NCI-H2081 (cell line): ENCODE data around the gene ACTR5.

Experiments
- DNase-seq, 2 experiments: peaks; one replicate each; lab custom pipeline; 2025; lab: John Stamatoyannopoulos, UW

The ACTR5 gene

DNA sequence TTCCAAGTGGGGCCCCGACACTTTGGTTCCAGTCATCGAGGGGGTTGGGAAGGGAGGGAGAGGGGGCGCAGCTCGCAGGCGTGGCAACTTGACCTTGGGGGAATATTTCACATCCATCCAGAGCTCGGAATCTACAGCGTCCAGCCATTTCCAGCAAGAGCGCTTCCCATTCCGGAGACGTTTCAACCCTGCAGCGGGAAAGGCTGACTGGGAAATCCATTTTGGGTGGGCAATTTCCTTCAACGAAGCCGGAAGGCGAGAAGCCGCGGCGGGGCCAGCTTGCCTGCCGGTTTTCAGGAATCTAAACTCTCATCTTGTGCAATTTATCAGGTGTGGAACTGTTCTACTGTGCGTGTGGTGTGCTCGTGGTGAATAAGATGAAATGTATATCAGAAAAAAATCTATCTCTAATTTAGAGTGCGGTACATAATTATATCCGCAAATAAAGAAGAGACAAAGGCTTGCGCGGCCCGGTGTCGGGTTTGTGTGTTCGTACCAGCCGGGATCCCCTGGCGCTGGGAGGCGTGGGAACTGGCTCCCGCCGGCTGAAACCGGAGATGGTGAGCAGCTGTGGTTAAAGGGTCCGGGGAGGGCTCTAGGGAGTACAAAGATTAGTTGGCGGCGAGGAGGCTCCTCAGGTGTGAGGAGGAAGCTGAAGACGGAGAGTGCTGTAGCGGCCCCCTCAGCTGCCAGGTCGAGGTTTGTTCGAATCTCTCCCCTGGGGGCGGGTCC is 19.2 kb upstream of the ACTR5 start:
- DNase-seq = peak; percentile 31 to 46

DNA sequence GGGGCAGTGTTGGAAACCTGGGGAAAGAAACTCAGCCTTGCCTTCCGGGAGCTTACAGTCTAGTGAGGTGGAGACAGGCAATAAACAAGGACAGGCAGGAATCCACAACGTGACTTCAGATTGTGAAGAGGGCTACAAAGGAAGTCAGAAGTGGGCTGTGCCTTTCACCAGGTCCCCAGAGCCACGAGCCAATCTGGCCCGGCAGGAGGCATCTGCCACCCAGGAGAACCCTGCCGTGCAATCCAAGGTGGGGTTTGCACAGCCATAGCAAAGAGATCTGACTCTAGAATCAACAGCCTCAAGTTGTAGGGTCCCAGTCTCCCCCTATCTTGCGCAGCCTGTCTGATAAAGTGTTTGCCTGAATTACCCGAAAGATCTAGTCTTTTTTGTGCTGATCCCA is 18.5 kb upstream of the ACTR5 start:
- DNase-seq = no peak

DNA sequence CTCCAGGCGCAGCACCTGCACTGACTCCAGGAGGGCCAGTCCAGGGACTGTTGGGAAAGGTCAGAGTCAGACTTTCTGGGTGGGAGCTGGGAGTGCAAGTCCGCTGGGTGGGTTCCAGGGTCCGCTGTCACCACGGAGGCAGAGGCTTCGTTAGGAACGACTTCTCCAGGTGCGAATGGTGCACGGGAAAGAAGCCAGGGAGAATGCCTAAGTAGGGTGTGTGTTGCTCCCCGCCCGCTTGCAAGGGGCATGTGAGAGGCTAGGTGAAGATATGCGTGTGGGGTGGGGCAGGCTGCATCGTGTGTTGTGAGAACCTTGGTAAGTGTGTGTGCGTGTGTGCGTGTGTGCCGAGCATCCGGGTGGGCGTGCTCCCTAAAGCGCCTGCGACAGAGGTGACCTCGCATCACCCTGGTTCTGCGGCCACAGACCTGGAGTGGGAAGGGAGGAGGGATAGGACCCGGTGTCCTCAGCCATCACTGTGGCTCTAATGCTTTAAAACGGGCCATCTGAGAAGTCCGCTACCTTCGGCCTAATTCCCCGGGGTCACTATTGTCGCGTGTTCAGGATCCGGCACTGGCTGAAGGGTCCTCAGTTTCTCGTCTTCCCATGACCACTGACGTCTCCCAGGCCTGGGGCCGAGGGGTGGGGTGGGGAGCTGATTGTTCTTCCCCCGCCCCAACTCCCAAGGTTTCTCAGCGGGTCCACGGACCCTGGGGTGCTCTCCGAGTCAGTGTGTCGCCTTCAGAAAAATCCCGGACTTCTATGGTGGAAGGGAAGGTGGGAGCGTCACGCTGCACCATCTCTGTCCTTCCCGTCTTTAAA is 17.9 kb upstream of the ACTR5 start:
- no peak for DNase-seq

DNA sequence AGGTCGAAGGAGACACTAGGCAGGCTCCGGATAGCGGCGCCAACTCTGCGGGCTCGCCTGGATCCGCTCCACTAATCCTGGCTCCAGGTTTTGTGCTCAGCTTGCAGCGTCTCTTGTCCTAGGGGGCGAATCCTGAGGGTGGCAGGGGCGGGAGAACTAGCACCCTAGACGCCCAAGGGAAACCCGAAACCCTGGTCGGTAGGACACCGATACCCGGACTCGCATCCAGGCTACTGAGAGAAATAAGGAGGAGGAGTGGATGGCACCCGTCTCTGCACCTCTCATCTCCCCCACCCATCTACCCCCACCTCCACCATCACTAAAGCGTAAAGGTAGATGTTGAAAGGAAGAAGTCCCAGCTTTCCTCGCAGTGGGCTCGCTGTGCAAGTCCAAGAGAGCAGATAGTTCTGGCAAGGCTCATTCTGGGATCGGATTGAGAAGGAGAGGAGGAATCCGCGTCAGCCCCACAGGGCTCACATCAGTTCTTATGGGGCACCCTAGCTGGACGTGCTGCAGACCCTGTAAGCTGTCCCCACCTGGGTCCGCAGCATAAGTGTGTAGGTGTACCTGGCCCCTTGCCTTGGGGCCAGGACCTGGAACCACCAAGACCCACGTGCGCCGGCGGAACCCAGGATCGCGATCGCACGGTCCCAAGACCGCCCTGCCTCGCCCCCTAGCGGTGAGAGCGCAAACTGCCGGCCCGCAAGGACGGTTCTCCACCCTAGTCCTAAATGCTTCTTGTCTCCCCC is 17.1 kb upstream of the ACTR5 start:
- DNase-seq = peak; percentile 70 to 76

DNA sequence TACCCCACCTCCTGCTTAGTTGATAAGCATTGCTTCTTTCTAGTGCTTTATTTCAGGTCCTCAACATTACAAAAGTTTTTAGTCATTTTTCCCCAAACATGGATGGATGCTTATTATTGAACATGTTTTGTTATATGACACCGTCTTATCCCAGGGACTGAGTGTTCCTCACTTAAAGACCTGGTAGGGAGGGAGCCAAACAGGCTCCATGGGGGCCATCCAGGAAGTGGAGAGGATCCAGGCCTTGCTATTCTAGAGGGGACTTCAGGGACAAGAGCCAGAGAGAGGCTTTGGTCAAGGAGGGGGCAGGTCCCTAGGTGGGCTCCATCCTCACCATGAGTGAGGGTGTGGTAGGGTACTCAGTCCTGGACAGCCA is 16.5 kb upstream of the ACTR5 start:
- no peak for DNase-seq

DNA sequence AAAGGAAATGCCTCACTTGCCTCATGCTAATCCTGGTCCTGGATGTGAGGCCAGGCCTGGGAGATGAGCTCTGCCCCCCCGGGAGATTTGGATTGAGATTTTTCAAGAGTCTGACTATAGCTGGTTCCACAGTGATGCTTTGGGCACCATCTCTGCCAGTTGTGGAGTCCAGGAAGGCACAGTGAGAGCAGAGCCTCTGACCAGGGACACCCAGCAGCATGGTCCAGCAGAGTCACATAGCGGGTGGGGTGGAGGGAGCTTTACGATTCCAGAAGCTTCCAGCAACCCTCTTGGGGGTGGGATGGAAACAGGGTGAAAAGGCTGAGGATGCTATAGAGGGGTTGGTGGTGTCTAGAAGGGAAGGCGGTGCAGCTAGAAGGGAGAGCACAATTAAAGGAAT is 15.3 kb upstream of the ACTR5 start:
- DNase-seq = no peak

DNA sequence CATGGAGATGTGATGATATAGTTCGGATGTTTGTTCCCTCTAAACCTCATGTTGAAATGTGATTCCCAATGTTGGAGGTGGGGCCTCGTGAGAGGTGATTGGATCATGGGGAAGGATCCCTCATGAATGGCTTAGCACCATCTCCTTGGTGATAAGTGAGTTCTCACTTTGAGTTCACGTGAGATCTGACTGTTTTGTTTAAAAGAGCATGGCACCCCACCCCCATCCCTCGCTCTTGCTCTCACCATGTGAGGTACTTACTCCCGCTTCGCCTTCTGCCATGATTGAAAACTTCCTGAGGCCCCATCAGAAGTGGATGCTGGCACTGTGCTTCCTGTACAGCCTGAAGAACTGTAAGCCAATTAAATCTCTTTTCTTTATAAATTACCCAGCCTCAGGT is 13.1 kb upstream of the ACTR5 start:
- no peak for DNase-seq

DNA sequence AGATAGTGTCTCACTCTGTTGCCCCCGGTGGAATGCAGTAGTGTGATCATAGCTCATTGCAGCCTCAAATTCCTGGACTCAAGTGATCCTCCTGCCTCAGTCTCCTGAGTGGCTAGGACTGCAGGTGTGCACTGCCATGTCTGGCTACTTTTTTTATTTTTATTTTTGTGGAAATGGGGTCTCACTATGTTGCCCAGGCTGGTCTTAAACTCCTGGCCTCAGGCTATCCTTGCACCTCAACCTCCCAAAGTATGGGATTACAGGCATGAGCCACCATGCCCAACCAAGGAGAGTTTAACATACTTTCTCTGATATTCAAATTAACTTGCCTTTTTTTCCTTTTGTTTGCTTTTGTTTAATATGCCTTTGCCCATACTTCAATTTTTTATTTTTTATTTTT is 10.4 kb upstream of the ACTR5 start:
- DNase-seq = no peak

DNA sequence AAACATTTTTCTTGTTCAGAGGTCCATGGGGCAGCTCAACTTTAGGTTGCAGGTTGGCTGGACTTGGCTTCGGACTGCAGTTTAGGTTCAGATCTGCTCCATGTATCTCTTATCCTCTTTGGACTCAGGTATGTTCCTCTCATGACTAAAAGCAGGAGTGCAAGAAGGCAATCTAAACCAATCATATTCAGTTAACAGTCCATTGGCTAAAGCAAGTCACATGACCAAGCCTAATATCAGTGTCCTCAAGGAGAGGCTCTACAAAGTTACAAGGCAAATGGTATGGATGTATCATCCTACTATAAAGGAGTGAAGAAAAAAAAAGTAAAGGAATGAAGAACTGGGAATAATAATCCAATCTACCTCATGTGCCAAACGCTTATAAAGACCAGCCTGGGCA is 2.5 kb upstream of the ACTR5 start:
- no peak for DNase-seq

DNA sequence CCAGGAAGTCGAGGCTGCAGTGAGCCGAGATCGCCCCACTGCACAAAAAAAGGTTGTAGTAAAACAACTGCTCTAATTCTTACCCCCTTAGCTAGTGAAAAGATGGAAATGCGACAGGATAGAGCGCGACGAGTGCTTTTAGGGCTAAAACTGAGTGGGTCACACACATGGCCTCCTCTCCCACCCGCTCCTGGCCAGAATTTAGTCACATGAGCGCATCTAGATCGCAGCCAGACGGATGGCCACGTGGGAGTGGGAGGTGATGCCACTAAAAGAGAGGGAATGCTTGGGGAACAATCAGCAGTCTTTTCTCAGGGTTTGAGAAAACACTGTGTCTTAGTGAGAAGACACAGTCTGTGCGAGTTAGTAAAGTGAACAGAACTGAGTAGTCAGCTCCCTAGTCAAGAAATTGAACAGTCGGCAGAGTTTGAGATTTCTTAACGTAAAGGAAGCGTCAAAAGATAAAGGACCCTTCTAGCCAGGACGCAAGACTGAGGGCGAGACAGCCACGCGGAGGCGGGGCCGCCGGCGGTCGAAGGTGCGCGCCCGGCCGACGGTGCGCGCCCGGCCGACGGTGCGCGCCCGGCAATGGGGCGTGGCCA is 664 bp upstream of the ACTR5 start:
- no peak for DNase-seq

DNA sequence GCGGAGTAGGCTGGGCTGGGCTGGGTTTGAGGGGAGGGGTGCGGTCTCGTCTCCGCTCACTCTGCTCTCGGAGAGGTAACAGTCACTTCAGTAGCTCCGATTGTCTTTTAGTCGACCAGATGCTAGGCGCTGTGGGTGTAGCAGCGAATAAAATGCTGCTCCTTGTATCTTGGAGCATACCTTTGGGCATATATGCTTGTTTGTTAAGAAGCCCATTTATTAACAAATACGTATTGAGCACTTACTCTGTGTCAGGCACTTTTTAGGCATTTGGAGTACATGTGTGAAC is 545 bp downstream of the ACTR5 start:
- DNase-seq = peak; percentile 25 to 32

DNA sequence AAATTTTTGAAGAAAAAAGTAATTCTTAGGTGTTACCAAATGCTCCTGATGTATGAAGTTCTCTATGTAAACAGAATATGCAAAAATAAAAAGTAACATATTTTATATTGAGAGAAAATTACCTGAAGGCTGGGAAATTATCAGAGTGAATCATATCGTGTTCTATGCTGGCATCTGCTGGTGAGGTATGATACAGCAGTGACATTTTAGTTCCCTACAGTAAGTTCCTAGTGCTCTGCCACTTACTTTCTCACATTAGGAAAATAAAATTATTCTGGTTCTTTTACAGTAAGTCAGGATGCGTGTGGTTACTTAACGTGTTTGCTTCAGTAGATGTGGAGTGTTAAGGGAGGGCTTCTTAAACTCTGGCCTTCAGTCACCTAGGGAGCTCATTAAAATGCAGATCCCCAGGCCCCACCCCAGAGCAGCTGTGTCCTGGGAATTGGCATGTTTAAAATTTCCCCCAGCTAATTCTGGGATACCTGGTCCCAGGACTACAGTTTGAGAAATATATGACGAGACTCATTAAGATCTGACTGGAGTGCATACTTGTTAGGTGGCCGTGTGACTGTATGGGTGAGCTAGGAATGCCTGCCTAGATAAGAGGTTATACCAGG is 3.2 kb downstream of the ACTR5 start:
- peak in 1 of 2 experiments; percentile 9 for DNase-seq

DNA sequence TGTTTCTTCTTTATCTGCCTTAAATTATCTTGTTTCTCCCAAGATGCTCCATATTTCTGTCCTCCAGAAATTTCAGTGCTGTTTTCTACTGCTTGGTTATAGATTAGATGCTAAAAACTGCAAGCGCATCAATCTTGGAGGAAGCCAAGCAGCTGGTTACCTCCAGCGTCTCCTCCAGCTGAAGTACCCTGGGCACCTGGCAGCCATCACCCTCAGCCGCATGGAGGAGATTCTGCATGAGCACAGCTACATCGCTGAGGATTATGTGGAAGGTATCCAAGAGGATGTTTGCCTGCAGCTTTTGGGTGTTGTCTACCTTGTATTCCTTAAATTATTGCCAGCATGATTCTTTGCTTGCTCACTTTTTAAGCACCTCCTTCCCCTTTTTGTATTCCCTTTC is 3.8 kb downstream of the ACTR5 start:
- DNase-seq = no peak

DNA sequence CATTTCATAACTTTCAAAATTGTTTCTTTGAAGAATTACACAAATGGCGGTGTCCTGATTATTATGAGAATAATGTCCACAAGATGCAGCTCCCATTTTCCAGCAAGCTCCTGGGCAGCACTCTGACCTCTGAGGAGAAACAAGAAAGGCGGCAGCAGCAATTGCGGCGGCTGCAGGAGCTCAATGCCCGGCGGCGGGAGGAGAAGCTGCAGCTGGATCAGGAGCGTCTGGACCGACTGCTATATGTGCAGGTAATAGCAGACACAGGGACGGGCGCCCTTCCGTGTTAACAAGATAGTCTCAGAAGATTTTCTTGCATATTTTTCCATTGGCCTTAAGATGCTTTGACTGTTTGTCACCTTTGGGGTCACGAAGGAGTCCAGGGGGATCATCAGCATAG is 6.7 kb downstream of the ACTR5 start:
- no peak for DNase-seq

DNA sequence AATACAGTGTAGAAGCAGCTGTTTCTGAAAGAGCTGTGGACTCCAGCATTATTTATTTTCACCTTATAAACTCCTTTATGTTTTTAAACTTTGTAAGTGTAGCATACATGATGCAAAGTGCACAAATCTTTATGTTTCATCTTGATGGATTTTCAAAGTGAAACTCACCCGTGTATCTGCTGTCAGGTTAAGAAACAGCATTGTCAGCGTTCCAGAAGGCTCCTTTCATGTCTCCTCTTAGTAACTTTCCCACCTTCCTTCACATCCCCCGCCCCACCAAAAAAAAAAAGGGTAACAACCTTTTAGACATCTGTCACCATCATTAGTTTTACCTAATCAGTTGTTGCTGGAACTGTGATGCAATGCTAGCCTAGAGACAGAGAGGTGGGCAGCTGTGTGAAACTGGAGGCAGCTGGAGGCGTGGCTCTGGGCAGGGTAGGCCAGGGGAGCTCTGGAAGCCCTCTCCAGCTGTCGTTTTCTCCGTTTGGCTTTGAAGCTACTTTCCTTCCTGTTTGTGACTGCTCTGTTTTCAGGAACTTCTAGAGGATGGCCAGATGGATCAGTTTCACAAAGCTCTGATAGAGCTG is 7.2 kb downstream of the ACTR5 start:
- no peak for DNase-seq

DNA sequence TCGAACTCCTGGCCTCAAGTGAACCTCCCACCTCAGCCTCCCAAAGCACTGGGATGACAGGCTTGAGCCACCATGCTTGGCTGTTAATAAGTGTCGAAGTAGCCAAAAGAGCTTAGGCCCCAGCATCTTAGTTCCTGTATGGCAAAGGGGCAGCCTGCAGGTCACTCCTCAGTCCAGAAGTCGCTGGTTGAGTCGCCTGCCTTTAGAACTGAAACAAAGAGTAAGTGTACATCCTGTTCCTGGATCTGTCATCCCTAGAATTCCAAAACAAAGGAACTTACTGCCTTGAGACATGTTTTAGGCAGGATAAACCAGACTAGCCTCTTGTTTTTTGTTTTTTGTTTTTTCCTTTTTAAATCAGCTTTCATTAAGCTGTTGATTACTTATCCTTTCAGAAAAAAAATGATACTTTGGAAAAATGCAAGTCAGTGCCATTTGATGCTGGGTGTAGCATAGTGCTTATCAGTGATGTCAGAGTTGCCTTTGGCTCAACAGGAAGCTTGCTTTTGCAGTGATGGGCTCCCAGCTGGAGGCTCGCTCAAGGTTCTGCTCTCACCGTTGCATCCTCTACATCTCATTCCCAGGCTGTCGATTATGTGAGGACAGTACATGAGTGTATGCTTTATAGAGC is 9.0 kb downstream of the ACTR5 start:
- DNase-seq = no peak

DNA sequence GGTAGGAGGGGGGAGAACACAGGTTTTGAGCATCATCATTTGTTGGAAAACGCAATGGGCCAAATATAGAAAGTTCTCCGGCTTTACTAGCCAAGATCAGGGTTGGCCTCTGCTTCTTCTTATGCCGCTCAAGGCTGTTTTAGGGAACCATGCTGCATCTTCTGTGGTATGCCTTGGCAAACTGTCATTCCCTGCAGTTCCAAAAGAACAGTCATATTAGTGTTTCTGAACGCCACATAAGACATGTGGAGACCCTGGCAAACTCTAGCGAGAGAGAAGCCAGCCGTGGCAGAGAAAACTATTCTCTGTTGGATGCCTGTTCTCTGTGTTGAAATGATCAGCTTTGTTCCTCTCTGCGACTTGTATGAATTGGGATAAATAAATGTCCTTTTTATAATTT is 10.8 kb downstream of the ACTR5 start:
- no peak for DNase-seq

DNA sequence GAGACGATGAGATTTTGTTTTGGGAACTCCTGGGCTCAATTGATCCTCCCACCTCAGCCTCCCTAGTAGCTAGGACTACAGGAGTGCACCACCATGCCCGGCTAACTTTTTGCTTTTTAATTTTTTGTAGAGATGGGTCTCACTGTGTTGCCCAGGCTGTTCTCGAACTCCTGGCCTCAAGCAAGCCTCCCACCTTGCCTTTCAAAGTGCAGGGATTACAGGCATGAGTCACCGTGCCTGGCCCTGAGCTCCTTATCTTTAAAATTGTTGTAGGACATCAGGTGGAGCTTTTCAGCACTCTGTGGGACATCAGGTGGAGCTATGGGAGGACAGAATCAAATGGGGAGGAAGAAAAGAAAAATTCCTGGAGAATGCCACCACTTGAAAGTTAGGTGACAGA is 12.7 kb downstream of the ACTR5 start:
- no peak for DNase-seq

DNA sequence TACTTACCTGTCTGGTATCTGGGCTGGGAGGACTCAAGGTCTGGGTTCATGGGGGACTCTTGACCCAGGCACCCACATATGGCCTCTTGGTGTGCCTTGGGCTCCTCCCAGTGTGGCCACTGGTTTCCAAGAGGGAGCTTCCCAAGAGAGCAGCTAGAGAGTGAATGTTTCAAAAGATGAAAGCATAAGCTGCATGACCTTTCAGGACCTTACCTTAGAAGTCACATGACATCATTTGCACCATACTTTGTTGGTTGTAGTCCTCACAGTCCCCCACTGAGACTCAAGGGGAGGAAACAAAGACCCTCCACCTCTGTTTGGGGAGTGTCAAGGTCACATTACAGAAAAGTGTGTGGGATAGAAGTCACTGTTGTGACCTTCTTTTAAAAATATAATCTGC is 13.9 kb downstream of the ACTR5 start:
- no peak for DNase-seq

DNA sequence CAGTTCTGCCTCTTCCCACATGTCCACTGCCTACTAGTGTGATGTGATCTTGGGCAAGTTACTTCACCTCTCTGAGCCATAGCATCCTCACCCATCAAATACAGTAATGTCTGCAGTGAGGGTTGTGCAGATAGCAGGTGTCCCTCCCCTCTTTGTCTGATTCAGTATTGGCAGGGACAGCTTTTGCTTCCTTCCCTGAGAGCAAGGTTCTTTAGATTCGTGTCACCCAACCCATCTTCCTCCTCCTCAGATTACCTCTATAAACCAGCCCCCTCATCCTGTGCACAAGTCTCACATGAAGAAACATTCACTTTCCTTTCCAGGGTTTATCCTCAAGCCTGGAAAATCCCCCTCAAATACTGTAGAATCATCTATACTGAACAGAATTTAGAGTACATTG is 15.4 kb downstream of the ACTR5 start:
- no peak for DNase-seq

DNA sequence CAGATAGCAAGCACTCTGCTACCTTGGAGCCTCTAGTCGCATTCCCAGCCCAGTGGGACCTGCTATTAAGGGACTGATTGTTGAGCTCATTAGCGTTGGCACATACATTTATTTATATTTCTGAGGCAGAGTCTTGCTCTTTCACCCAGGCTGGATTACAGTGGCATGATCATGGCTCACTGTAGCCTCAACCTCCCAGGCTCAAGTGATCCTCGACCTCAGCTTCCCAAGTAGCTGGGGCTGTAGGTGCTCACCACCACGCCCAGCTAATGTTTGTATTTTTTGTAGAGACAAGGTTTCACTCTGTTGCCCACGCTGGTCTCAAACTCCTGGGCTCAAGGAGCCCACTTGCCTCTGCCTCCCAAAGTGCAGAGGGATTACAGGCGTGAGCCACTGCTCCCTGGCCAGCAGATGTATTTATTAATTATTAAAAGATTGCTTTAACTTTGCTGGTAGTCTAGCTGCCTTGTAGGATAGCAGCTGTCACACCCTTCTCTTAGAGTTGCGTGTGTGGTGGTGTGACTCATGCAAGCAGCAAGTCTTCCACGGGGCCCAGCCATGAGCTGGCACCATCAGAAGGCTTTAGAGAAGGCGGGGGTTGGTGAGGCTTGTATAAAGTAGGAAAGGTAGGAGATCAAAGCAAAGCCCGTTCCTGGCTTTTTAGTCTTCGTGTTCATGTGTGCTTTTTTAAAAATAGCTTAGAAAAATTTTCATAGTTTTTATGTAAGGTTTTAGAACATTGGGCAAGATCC is 16.5 kb downstream of the ACTR5 start:
- DNase-seq = no peak
